ENCODE results near the gene RIOK1.

The RIOK1 gene

GRCh38 chr6:7463785-7464184, 74.2 kb downstream of the RIOK1 start:
- peak; percentile 84 for DNase-seq (ENCODE audit: low read depth)
- TF ChIP-seq CTCF (IDR thresholded peaks at IDR 0.05; ENCODE audit: insufficient read depth, low read depth, low read length, missing control alignments) = no peak
- H3K4me3 ChIP-seq (ENCODE audit: low read length) = no peak overlapping the region

DNA sequence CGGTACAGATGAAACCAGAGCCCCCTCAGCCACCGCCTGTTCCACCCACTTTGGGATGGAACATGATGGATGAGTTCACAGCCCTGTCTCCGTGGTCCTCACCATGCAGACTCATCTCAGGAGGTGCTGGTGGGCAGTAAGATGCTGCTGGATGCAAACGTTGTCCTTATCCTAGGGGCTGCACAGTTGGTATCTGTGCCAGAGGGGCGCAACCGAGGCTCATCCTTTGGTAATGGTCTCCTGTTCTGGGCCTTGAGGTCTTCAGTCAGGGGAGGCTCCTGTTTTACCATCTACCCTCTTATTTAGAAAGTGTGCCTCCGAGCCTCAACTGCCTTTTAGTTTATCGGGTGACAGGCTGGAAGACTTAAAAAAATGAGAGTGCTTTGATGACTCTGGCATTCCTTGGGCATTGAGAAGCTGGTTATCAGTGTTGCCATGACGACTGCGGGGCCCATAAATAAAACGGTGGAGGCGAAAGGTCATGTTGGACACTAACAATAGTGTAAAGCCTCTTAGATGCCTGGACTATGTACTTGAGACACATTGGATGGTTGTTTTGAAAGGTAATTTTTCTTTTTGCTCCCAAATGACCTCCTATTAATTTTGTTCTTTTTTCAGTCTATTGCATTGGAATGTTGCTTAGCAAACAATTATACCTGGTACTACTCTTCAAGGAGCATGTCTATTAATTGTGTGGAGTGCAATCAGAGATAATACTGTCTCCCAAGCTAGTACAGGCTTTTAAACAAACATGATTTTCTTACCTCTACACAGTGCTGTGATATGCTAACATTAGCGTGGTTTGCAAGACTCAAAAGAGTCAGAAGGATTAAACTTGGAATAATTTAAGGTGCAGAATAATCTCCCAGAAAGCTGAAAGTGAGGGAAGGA, 77.6 kb downstream of the RIOK1 start:
- no peak for DNase-seq (ENCODE audit: low read depth)
- no peak overlapping the region for H3K4me3 ChIP-seq (ENCODE audit: low read length)
- no peak for TF ChIP-seq CTCF (IDR thresholded peaks at IDR 0.05; ENCODE audit: insufficient read depth, low read depth, low read length, missing control alignments)
